ENCODE results near the gene SLC25A10. TPM values are rescaled to one million over a fixed set of nuclear protein-coding genes. Genes with fewer than 3 reads are reported as not detected.

SLC25A10 gene
- total and polyA plus RNA-seq, 9 donors = 0.12 to 9.8 (median 7.9) TPM

GRCh38 chr17:81695801-81696200 lies 16.3 kb upstream of the SLC25A10 start:
- DNase-seq = no peak
- intact Hi-C loops (cut with DNase I) = no loop called here
- Histone ChIP-seq H3K27ac (no peak overlapping the region), H3K4me1 (ENCODE audit: insufficient read depth) (peaks cover 2% of the 10 kb centered on the region), H3K27me3 (no peaks in the 10 kb centered on the region), H3K9me3 (no peaks in the 10 kb centered on the region), H3K4me3 (no peak overlapping the region), H3K36me3 (no peaks in the 10 kb centered on the region)
- 87 to 90% (median 89%) methylated on average over 21 to 22 of the region's 22 CpGs for WGBS, 3 donors
- TF ChIP-seq CTCF (IDR thresholded peaks at IDR 0.05) (no peak), POLR2A (IDR thresholded peaks at IDR 0.05) (no peak), EP300 (IDR thresholded peaks at IDR 0.05) (no peak)

- peaks cover 2% of the 10 kb centered on the region for H3K4me1 ChIP-seq (ENCODE audit: insufficient read depth)
- intact Hi-C loops (cut with DNase I) = no loop called here
- no peaks in the 10 kb centered on the region for H3K27me3 ChIP-seq
- TF ChIP-seq EP300 (IDR thresholded peaks at IDR 0.05) (no peak), POLR2A (IDR thresholded peaks at IDR 0.05) (no peak), CTCF (IDR thresholded peaks at IDR 0.05) (no peak)
- no peak overlapping the region for H3K27ac ChIP-seq
- H3K4me3 ChIP-seq = no peak overlapping the region
- no peaks in the 10 kb centered on the region for H3K9me3 ChIP-seq
- DNase-seq = no peak
- WGBS, 3 donors = 89 to 92% (median 89%) methylated on average over 35 to 40 of the region's 40 CpGs
- H3K36me3 ChIP-seq = no peaks in the 10 kb centered on the region
Observed at GRCh38 chr17:81696218-81696941, 15.7 kb upstream of the SLC25A10 start.

- WGBS, 3 donors = 75 to 79% (median 78%) methylated on average over 25 of the region's 25 CpGs
- DNase-seq = no peak
- Histone ChIP-seq H3K4me3 (no peak overlapping the region), H3K27ac (no peak overlapping the region), H3K9me3 (no peaks in the 10 kb centered on the region), H3K4me1 (ENCODE audit: insufficient read depth) (peaks cover 2% of the 10 kb centered on the region), H3K27me3 (no peaks in the 10 kb centered on the region), H3K36me3 (no peaks in the 10 kb centered on the region)
- intact Hi-C loops (cut with DNase I) = no loop called here
- no peak for TF ChIP-seq POLR2A (IDR thresholded peaks at IDR 0.05)
- TF ChIP-seq CTCF (IDR thresholded peaks at IDR 0.05) = no peak
- no peak for TF ChIP-seq EP300 (IDR thresholded peaks at IDR 0.05)
Observed at GRCh38 chr17:81697261-81698044, 14.6 kb upstream of the SLC25A10 start.

- 77 to 85% (median 82%) methylated on average over 22 to 25 of the region's 25 CpGs for whole genome bisulfite sequencing, 3 donors
- no peak for DNase-seq
- Histone ChIP-seq H3K4me1 (ENCODE audit: insufficient read depth) (peaks cover 6% of the 10 kb centered on the region), H3K27ac (no peak overlapping the region), H3K27me3 (no peaks in the 10 kb centered on the region), H3K4me3 (no peak overlapping the region), H3K36me3 (no peaks in the 10 kb centered on the region), H3K9me3 (no peaks in the 10 kb centered on the region)
- intact Hi-C loops (cut with DNase I) = no loop called here
- TF ChIP-seq EP300 (IDR thresholded peaks at IDR 0.05) (no peak), POLR2A (IDR thresholded peaks at IDR 0.05) (no peak), CTCF (IDR thresholded peaks at IDR 0.05) (no peak)
Observed at GRCh38 chr17:81700353-81701287, 11.5 kb upstream of the SLC25A10 start.
